SH-SY5Y (cell line): ENCODE results near the gene ACBD4.

Experiments used
- GATA2 ChIP-seq: IDR thresholded peaks from 2 replicates; pipeline ENCODE4 v1.6.1; 2011; ENCODE audit warnings: mild to moderate bottlenecking, low read depth, low read length
- GATA3 ChIP-seq: IDR thresholded peaks from 2 replicates; pipeline ENCODE4 v1.6.1; 2011; ENCODE audit warnings: low read depth, mild to moderate bottlenecking, low read length, moderate library complexity

- TF ChIP-seq GATA2 (no peak), GATA3 (no peak)
Measured at GRCh38 chr17:45132572-45133463, 2.7 kb upstream of the ACBD4 start.
